22Rv1 (cell line): ENCODE data around the gene HS6ST3.

Source experiments
- CTCF ChIP-seq: fragments of 450-650 bp; IDR thresholded peaks from 2 replicates; pipeline ENCODE4 v1.5.1; 2017; ENCODE audit warnings: mild to moderate bottlenecking
- ZFX ChIP-seq: fragments of 450-650 bp; IDR thresholded peaks from 2 replicates; pipeline ENCODE4 v1.6.1; 2017; ENCODE audit warnings: antibody characterized with exemption, borderline replicate concordance

DNA sequence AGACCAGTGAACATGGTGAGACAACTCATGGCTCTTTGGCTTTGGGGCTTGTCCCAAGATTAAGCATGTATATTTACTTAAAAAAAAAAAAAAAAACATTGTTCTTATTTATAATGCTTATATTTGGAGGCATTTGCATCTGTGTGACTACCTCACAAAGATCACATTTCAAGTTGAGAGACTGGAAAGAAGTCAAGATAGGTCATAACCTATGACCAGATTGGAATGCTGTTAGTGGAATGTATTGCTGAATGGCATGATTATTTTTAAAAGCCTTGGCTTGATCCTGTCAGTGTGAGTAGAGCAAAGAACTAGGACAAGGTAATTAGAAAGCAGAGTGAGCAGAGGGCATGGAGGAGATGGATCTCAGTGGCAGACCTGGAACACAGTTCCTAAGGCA is 689.8 kb downstream of the HS6ST3 start:
- TF ChIP-seq CTCF (no peak), ZFX (no peak)
